ENCODE data around the gene PAM. TPM values are rescaled to one million over a fixed set of nuclear protein-coding genes. Genes with fewer than 3 reads are reported as not detected.

The PAM gene
- total and polyA plus RNA-seq, 2 of the 13 experiments (the other 11 are each of a cell fraction or from before 2014, with no cell fraction given), result 20.2 to 79.1 TPM

DNA sequence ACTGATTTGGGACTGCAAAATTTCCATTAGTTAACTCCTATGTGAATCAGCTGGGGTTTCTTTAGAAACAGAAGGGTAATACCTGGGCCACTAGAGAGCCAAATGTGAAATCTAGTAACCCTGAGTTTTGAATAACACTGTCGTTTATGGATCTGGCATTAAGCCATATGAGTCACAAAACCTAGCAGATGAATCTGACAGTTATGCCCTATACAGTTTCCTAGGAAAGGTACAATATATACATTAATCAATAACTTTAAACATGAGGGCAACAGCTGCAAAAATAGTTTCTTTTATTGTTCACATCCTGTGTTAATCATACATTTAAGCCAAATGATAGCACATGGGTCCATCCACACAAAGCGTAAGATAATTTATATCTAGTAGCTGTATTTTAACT is 56.9 kb downstream of the PAM start:
- TF ChIP-seq ZZZ3 (CRISPR knock-in tag; IDR thresholded peaks at IDR 0.05; ENCODE audit: borderline replicate concordance) (no peak), ZSCAN30 (CRISPR knock-in tag; IDR thresholded peaks at IDR 0.05) (no peak), EED (CRISPR knock-in tag; IDR thresholded peaks at IDR 0.05) (no peak), RFXANK (CRISPR knock-in tag; IDR thresholded peaks at IDR 0.05) (no peak), MAZ (IDR thresholded peaks at IDR 0.05; ENCODE audit: borderline replicate concordance, low read depth, low read length) (no peak), MAZ (CRISPR knock-in tag; IDR thresholded peaks at IDR 0.05; ENCODE audit: low read depth) (no peak)
- TF ChIP-seq, protein P1, sequence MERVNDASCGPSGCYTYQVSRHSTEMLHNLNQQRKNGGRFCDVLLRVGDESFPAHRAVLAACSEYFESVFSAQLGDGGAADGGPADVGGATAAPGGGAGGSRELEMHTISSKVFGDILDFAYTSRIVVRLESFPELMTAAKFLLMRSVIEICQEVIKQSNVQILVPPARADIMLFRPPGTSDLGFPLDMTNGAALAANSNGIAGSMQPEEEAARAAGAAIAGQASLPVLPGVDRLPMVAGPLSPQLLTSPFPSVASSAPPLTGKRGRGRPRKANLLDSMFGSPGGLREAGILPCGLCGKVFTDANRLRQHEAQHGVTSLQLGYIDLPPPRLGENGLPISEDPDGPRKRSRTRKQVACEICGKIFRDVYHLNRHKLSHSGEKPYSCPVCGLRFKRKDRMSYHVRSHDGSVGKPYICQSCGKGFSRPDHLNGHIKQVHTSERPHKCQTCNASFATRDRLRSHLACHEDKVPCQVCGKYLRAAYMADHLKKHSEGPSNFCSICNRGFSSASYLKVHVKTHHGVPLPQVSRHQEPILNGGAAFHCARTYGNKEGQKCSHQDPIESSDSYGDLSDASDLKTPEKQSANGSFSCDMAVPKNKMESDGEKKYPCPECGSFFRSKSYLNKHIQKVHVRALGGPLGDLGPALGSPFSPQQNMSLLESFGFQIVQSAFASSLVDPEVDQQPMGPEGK (CRISPR knock-in tag; IDR thresholded peaks at IDR 0.05), result no peak
- Histone ChIP-seq H3K79me2 (ENCODE audit: insufficient read depth, low read length) (no peaks in the 10 kb centered on the region), H2AFZ (ENCODE audit: low read length) (no peak overlapping the region), H4K20me1 (ENCODE audit: insufficient read depth, low read length) (no peaks in the 10 kb centered on the region), H3K27me3 (ENCODE audit: control insufficient read depth in 1 of 2, insufficient read depth in 2 of 2, low read length in 2 of 2) (no peaks in the 10 kb centered on the region), H3K4me1 (ENCODE audit: insufficient read depth, low read length) (no peaks in the 10 kb centered on the region), H3K9ac (ENCODE audit: insufficient read depth, low read depth, low read length) (no peak overlapping the region), H3K36me3 (replicated peaks in 1 of 2; ENCODE audit: control insufficient read depth in 1 of 2, insufficient read depth in 2 of 2, low read length in 2 of 2) (no peaks in the 10 kb centered on the region), H3K4me2 (ENCODE audit: low read depth, low read length) (no peak overlapping the region), H3K4me3 (replicated peaks in 1 of 3; ENCODE audit: insufficient read depth in 1 of 3, low read depth in 2 of 3, low read length in 3 of 3) (no peak overlapping the region), H3K9me3 (ENCODE audit: low read length) (no peaks in the 10 kb centered on the region), H3K27ac (ENCODE audit: extremely low read length, insufficient read depth, low read length) (no peak overlapping the region)
- 69% methylated on average over 2 of the region's 2 CpGs for WGBS (ENCODE audit: low lambda C conversion rate)
- ChIA-PET POLR2A (no interaction called here), CTCF (ENCODE audit: low intra/inter-chr PET ratio, low total read pairs) (no interaction called here)
- ATAC-seq, result no peak
- DNase-seq (ENCODE audit: low spot score), result no peak
- no TSS peak for BruUV-seq (replicated peaks)
- FAIRE-seq, result no peak
- intact Hi-C loops (cut with micrococcal nuclease; ENCODE audit: unreplicated experiment) (no loop called here), in situ Hi-C loops (cut with HindIII; ENCODE audit: extremely low pct_ligation_motif_present, low pct_unique_long_range_greater_than_20kb) (no loop called here)

- POLR2A ChIA-PET, result no interaction called here
- Histone ChIP-seq H3K4me2 (ENCODE audit: low read depth, low read length) (no peak overlapping the region), H2AFZ (ENCODE audit: low read length) (no peak overlapping the region), H3K9me3 (ENCODE audit: low read length) (no peaks in the 10 kb centered on the region), H3K27ac (ENCODE audit: extremely low read length, insufficient read depth, low read length) (no peak overlapping the region), H4K20me1 (ENCODE audit: insufficient read depth, low read length) (no peaks in the 10 kb centered on the region), H3K4me3 (replicated peaks in 1 of 3; ENCODE audit: insufficient read depth in 1 of 3, low read depth in 2 of 3, low read length in 3 of 3) (no peak overlapping the region), H3K79me2 (ENCODE audit: insufficient read depth, low read length) (no peaks in the 10 kb centered on the region), H3K9ac (ENCODE audit: insufficient read depth, low read depth, low read length) (no peak overlapping the region), H3K27me3 (ENCODE audit: control insufficient read depth in 1 of 2, insufficient read depth in 2 of 2, low read length in 2 of 2) (no peaks in the 10 kb centered on the region), H3K36me3 (replicated peaks in 1 of 2; ENCODE audit: control insufficient read depth in 1 of 2, insufficient read depth in 2 of 2, low read length in 2 of 2) (no peaks in the 10 kb centered on the region), H3K4me1 (ENCODE audit: insufficient read depth, low read length) (no peaks in the 10 kb centered on the region)
- intact Hi-C loops (cut with micrococcal nuclease; ENCODE audit: unreplicated experiment) (no loop called here), in situ Hi-C loops (cut with HindIII; ENCODE audit: extremely low pct_ligation_motif_present, low pct_unique_long_range_greater_than_20kb) (no loop called here)
- no peak for TF ChIP-seq KLF9 (CRISPR knock-in tag; IDR thresholded peaks at IDR 0.05; ENCODE audit: low read depth)
- no peak for TF ChIP-seq NFYC (CRISPR knock-in tag; IDR thresholded peaks at IDR 0.05)
- TF ChIP-seq IRF2 (CRISPR knock-in tag; IDR thresholded peaks at IDR 0.05), result no peak
- TF ChIP-seq SALL2 (CRISPR knock-in tag; IDR thresholded peaks at IDR 0.05), result no peak
- WGBS (ENCODE audit: low lambda C conversion rate), result 0% methylated on average over 1 of the region's 1 CpG
- BruUV-seq (replicated peaks), result no TSS peak
- FAIRE-seq (no peak), DNase-seq (ENCODE audit: low spot score) (no peak), ATAC-seq (no peak)
- CTCF ChIA-PET (ENCODE audit: low intra/inter-chr PET ratio, low total read pairs), result no interaction called here
These were observed 58.6 kb downstream of the PAM start for GRCh38 chr5:102813740-102814139.
